B cell (primary cell): ENCODE measurements around the gene B4GALNT3. TPM values are rescaled to one million over a fixed set of nuclear protein-coding genes. Genes with fewer than 3 reads are reported as not detected.

Experiments
- ATAC-seq: fragments of 200-7000 bp; cut with Tn5 transposase; one replicate; pipeline ENCODE4 v1.10.0; 2021; ENCODE audit warnings: low read depth, mild to moderate bottlenecking, moderate number of reproducible peaks, moderate library complexity
- CTCF ChIA-PET: fragments of 350-600 bp; sonication (Branson Sonifier 250); formaldehyde crosslinking; loops from one replicate; lab custom pipeline; 2021; ENCODE audit warnings: antibody characterized with exemption, inconsistent platforms; lab: Charles Lee
- POLR2A ChIA-PET: fragments of 350-600 bp; sonication (Branson Sonifier 250); formaldehyde crosslinking; loops from one replicate; lab custom pipeline; 2021; ENCODE audit warnings: antibody characterized with exemption; lab: Charles Lee
- DNase-seq: peaks from one replicate; pipeline ENCODE4 v3.0.0; 2013
- H2AFZ ChIP-seq: 2 replicates; pipeline ENCODE4 v1.6.1; 2012; ENCODE audit warnings: mild to moderate bottlenecking, low read depth, low read length; ENCODE audit not compliant: insufficient read depth, poor library complexity, severe bottlenecking
- H3K27ac ChIP-seq, 2 donors: 1 replicate in 1 of 2; 2 replicates in 1 of 2; pipeline ENCODE4 v1.5.1; 2012 to 2013; ENCODE audit warnings: low read length in 2 of 2, mild to moderate bottlenecking in 2 of 2, moderate library complexity in 1 of 2
- H3K27me3 ChIP-seq, 4 experiments: fragments of 200-600 bp in 1 of 4; sonication (generic) in 1 of 4; replicated peaks in 1 of 4; 1 replicate in 2 of 4; 2 replicates in 2 of 4; pipeline versions ENCODE4 v1.6.1 to v1.7.0; 2013 to 2016; ENCODE audit warnings: low read length in 3 of 4, mild to moderate bottlenecking in 2 of 4, mixed read lengths in 1 of 4, moderate library complexity in 1 of 4; ENCODE audit not compliant: insufficient read depth in 4 of 4, control insufficient read depth in 3 of 4; ENCODE audit errors: control extremely low read depth in 1 of 4
- H3K36me3 ChIP-seq, 2 experiments: replicated peaks in 1 of 2; 1 replicate in 1 of 2; 2 replicates in 1 of 2; pipeline versions ENCODE4 v1.6.1 to v1.7.1; 2013; ENCODE audit warnings: low read length in 1 of 2; ENCODE audit not compliant: insufficient read depth in 2 of 2, control insufficient read depth in 1 of 2; ENCODE audit errors: control extremely low read depth in 1 of 2, extremely low read depth in 1 of 2
- H3K4me1 ChIP-seq, 2 donors: fragments of 200-600 bp in 1 of 2; sonication (generic) in 1 of 2; 1 replicate in 1 of 2; 2 replicates in 1 of 2; pipeline versions ENCODE4 v1.5.1 to v1.6.1; 2013 to 2017; ENCODE audit warnings: low read length in 2 of 2; ENCODE audit not compliant: control insufficient read depth in 2 of 2, insufficient read depth in 2 of 2
- H3K4me2 ChIP-seq: replicated peaks from 2 replicates; pipeline ENCODE3; 2012; ENCODE audit warnings: mild to moderate bottlenecking, low read depth, low read length; ENCODE audit not compliant: poor library complexity, severe bottlenecking
- H3K4me3 ChIP-seq, 5 experiments: fragments of 200-600 bp in 1 of 5; sonication (generic) in 1 of 5; 1 replicate in 3 of 5; 2 replicates in 2 of 5; pipeline versions ENCODE4 v1.5.1 to v1.7.0; 2011 to 2016; ENCODE audit warnings: low read length in 4 of 5, mild to moderate bottlenecking in 4 of 5, low read depth in 2 of 5, control low read depth in 1 of 5, moderate library complexity in 1 of 5; ENCODE audit not compliant: insufficient read depth in 1 of 5; ENCODE audit errors: control extremely low read depth in 1 of 5, extremely low read depth in 1 of 5
- H3K79me2 ChIP-seq: fragments of 200-600 bp; sonication (generic); one replicate; pipeline ENCODE4 v1.6.0; 2016; ENCODE audit warnings: low read length; ENCODE audit not compliant: control insufficient read depth, insufficient read depth
- H3K9ac ChIP-seq: fragments of 200-600 bp; sonication (generic); 2 replicates; pipeline ENCODE4 v1.6.1; 2017; ENCODE audit warnings: mild to moderate bottlenecking, low read length, moderate library complexity
- H3K9me3 ChIP-seq, 3 donors: one replicate each; pipeline versions ENCODE4 v1.6.1 to v1.7.1; 2013; ENCODE audit warnings: low read length in 2 of 3; ENCODE audit not compliant: control insufficient read depth in 2 of 3, insufficient read depth in 1 of 3; ENCODE audit errors: control extremely low read depth in 1 of 3
- H4K20me1 ChIP-seq: 2 replicates; pipeline ENCODE4 v1.6.0; 2012; ENCODE audit warnings: mild to moderate bottlenecking, low read length; ENCODE audit not compliant: insufficient read depth, control insufficient read depth, poor library complexity, severe bottlenecking
- H3K27ac Mint-ChIP-seq: one replicate; pipeline ENCODE4 v1.8.0; 2021; ENCODE audit warnings: mixed read lengths
- H3K27me3 Mint-ChIP-seq: one replicate; pipeline ENCODE4 v1.8.0; 2021; ENCODE audit warnings: mixed read lengths
- H3K4me1 Mint-ChIP-seq: one replicate; pipeline ENCODE4 v1.8.0; 2021; ENCODE audit warnings: mixed read lengths
- H3K4me3 Mint-ChIP-seq: one replicate; pipeline ENCODE4 v1.8.0; 2021; ENCODE audit warnings: mixed read lengths
- H3K9me3 Mint-ChIP-seq: one replicate; pipeline ENCODE4 v1.8.0; 2022; ENCODE audit warnings: mixed read lengths; ENCODE audit not compliant: insufficient read depth
- EZH2 ChIP-seq: IDR thresholded peaks from 2 replicates; pipeline ENCODE4 v1.6.1; 2012; ENCODE audit warnings: borderline replicate concordance, low read depth, mild to moderate bottlenecking, moderate library complexity, low read length; ENCODE audit not compliant: insufficient read depth, poor library complexity, severe bottlenecking
- WGBS: methylation state at CpG from one replicate; pipeline ENCODE4 v1.1.5; 2013; ENCODE audit warnings: missing lambda C conversion rate; ENCODE audit not compliant: insufficient coverage; 5-methylcytosine and 5-hydroxymethylcytosine counted together
- intact Hi-C: fragments of 100-400 bp; cut with micrococcal nuclease; formaldehyde crosslinking; loops from one replicate; pipeline ENCODE4 v1.10.0; 2022
- polyA plus RNA-seq: library from polyadenylated mRNA; depleted of rRNA; stranded (reverse); fragments of >200 nt; gene quantifications from 2 replicates; pipeline ENCODE4 v1.2.3, GENCODE V29; 2012
- total RNA-seq, 2 donors: library from RNA; stranded (reverse); fragments of 120-200 nt in 1 of 2; gene quantifications; 1 replicate in 1 of 2; 2 replicates in 1 of 2; pipeline versions ENCODE4 v1.2.3 to v1.2.4, GENCODE V29; 2013 to 2022
- TF ChIP-seq, protein P1 (sequence below): fragments of 200-600 bp; IDR thresholded peaks from one replicate; pipeline ENCODE4 v1.8.0; 2022; ENCODE audit warnings: antibody characterized with exemption, mild to moderate bottlenecking

B4GALNT3 gene
- total and polyA plus RNA-seq, 2 donors (not counting 1 experiment from before 2014, with no cell fraction given) = 0.25 TPM; not detected in 1

DNA sequence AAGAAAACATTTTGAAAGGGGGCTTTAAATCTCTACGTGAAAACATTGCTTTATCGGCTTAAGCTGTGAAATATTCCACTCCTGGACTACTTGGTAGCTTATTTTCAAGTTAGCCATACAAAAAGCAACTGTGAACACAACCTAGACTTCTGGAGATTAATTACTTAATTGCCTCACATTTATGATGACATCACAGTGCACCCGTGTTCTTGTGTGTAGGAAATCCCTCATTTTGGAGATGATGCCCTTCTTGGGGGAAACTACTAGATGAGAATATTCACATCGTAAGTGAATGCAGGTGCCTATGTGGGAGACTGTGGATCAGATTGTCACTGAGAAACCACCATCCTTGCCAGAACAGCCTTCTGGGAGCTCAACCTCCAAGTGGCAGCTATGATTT lies 10.5 kb upstream of the B4GALNT3 start:
- ATAC-seq (no peak), DNase-seq (no peak)
- TF ChIP-seq, protein P1, sequence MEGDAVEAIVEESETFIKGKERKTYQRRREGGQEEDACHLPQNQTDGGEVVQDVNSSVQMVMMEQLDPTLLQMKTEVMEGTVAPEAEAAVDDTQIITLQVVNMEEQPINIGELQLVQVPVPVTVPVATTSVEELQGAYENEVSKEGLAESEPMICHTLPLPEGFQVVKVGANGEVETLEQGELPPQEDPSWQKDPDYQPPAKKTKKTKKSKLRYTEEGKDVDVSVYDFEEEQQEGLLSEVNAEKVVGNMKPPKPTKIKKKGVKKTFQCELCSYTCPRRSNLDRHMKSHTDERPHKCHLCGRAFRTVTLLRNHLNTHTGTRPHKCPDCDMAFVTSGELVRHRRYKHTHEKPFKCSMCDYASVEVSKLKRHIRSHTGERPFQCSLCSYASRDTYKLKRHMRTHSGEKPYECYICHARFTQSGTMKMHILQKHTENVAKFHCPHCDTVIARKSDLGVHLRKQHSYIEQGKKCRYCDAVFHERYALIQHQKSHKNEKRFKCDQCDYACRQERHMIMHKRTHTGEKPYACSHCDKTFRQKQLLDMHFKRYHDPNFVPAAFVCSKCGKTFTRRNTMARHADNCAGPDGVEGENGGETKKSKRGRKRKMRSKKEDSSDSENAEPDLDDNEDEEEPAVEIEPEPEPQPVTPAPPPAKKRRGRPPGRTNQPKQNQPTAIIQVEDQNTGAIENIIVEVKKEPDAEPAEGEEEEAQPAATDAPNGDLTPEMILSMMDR = no peak
- no peak for TF ChIP-seq EZH2
- no peak overlapping the region for H3K9ac ChIP-seq
- no peak overlapping the region for H3K4me3 ChIP-seq
- H3K4me1 ChIP-seq = peaks cover 0 to 7% of the 10 kb centered on the region in 2 donors
- H3K9me3 ChIP-seq = peaks cover 0 to 12% (median 0%) of the 10 kb centered on the region in 3 donors
- Mint-ChIP-seq H3K4me1 (peaks cover 5% of the 10 kb centered on the region), H3K27me3 (no peaks in the 10 kb centered on the region), H3K27ac (no peak overlapping the region), H3K4me3 (no peak overlapping the region), H3K9me3 (no peaks in the 10 kb centered on the region)
- intact Hi-C loops = no loop called here
- H3K36me3 ChIP-seq = no peaks in the 10 kb centered on the region
- no peak overlapping the region for H3K4me2 ChIP-seq
- CTCF ChIA-PET = interaction anchor here (0.7 to 1.9 kb wide), 5 partner anchors 9 to 98 kb away, joined by 3 to 5 read pairs (median 3); no protein-coding TSS in a partner anchor
- no peaks in the 10 kb centered on the region for H3K27me3 ChIP-seq
- POLR2A ChIA-PET = no interaction called here
- no peak overlapping the region for H3K27ac ChIP-seq
- no peaks in the 10 kb centered on the region for H3K79me2 ChIP-seq
- H2AFZ ChIP-seq = no peak overlapping the region
- H4K20me1 ChIP-seq = no peaks in the 10 kb centered on the region
- 100% methylated on average over 1 of the region's 4 CpGs for WGBS

DNA sequence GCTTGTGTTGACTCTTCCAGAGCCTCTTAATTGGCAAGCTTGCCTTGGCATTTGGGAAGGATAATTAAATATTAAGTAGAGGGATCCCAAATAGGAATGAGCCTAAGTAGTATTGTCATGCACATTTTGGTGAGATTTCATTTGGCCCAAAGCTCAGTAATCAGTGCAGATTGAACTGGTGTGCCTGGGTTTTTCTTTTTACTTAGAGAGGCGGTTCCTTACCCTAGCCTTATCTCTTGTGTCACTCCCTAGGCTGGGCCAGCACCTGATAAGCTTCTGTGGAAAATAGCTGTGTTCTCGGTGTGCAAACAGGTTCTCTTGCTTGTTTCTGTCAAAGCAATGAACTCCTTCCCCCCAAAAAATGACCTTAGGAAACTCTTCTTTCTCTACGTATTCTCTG lies 9.3 kb upstream of the B4GALNT3 start:
- no peaks in the 10 kb centered on the region for H3K36me3 ChIP-seq
- H3K27ac ChIP-seq = no peak overlapping the region
- ATAC-seq (no peak), DNase-seq (no peak)
- H3K4me3 Mint-ChIP-seq = no peak overlapping the region
- H3K27me3 Mint-ChIP-seq = no peaks in the 10 kb centered on the region
- peaks cover 5% of the 10 kb centered on the region for H3K4me1 Mint-ChIP-seq
- H3K9me3 ChIP-seq = peaks cover 0 to 12% (median 0%) of the 10 kb centered on the region in 3 donors
- no peaks in the 10 kb centered on the region for H3K79me2 ChIP-seq
- H3K27ac Mint-ChIP-seq = no peak overlapping the region
- H3K4me3 ChIP-seq = no peak overlapping the region
- CTCF ChIA-PET = interaction anchor here (1.4 to 1.9 kb wide), 3 partner anchors 7 to 97 kb away, joined by 3 to 5 read pairs (median 5); no protein-coding TSS in a partner anchor
- intact Hi-C loops = no loop called here
- no peak overlapping the region for H2AFZ ChIP-seq
- TF ChIP-seq EZH2 = no peak
- TF ChIP-seq, protein P1 = no peak
- H4K20me1 ChIP-seq = no peaks in the 10 kb centered on the region
- H3K9ac ChIP-seq = no peak overlapping the region
- no peaks in the 10 kb centered on the region for H3K27me3 ChIP-seq
- POLR2A ChIA-PET = no interaction called here
- no peaks in the 10 kb centered on the region for H3K9me3 Mint-ChIP-seq
- no peak overlapping the region for H3K4me2 ChIP-seq
- WGBS = 100% methylated on average over 1 of the region's 3 CpGs
- H3K4me1 ChIP-seq = peaks cover 0 to 7% of the 10 kb centered on the region in 2 donors
